Fibroblast of the conjunctiva (primary cell): ENCODE results near the gene TBX21.
"Not testable (repeated sequence)": the region's sequence is repeated elsewhere in the genome, so short reads cannot be mapped to it uniquely, and the experiment has no call there.

Source experiments
- DNase-seq: peaks from one replicate; pipeline ENCODE4 v3.0.0-alpha.2; 2010; ENCODE audit warnings: low read depth

The TBX21 gene

DNA sequence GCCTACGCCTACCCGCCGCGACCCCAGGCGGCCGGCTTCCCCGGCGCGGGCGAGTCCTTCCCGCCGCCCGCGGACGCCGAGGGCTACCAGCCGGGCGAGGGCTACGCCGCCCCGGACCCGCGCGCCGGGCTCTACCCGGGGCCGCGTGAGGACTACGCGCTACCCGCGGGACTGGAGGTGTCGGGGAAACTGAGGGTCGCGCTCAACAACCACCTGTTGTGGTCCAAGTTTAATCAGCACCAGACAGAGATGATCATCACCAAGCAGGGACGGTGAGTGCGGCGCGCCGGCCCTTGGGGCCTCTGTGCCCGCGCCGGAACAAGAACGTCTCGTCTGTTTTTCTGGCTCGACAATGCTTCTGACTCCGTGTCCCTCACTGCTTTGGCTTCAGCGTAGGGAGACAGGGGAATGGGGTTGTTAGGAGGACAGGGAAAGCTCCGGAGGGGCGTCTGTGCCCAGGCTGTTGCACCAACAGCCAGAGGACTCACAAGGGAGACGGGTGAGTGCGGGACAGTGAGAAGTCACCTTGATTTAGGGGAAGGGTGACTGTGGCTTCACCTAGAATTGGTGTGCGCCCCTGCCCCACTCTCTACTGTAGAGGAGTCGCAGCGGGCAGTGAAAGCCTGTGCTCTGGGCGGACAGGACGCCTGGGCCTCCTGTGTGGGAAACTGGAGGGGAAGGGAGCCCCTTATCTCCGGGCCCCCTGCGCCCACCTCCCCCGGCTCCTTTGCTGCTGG lies 806 bp downstream of the TBX21 start:
- no peak for DNase-seq

DNA sequence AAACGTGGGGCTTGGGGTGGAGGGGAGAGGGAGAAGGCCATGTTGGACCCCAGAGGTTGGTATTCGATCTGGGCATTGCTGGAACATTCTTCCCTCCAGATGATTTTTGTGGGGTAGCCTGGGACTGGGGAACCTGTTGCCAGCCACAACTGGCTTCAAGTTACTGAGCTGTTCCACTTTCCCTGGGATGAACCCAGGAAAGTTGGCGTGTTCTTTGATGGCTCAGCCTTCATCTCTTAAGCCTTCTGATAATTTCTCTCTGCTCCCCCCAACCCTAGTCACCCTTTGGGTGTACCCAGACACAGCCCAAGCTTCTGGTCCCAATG lies 2.1 kb downstream of the TBX21 start:
- DNase-seq: no peak

DNA sequence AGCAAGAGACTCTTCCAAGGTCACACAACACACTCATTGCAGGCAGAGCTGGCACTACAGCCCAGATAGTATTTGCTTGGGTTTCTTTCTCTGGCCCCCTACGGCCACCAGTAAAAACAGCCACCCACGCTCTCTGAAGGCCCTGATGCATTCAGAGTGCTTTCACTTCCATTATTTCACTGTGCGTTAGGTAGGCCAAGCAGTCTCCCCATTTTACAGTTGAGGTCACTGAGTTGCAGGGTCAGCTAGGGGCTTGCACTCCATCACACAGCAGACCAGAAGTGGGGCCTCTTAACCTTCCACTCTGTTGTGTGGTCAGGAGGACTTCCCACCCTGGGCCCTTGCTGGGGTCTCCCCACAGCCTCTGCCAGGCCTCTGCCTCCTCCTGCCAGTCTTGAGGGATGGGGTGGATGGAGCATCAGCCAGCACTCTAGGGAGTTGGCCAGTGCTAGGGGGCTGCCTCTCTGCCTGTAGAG lies 2.5 kb downstream of the TBX21 start:
- DNase-seq: no peak

- DNase-seq: no peak
Measured at GRCh38 chr17:47736501-47737495, 3.8 kb downstream of the TBX21 start.

DNA sequence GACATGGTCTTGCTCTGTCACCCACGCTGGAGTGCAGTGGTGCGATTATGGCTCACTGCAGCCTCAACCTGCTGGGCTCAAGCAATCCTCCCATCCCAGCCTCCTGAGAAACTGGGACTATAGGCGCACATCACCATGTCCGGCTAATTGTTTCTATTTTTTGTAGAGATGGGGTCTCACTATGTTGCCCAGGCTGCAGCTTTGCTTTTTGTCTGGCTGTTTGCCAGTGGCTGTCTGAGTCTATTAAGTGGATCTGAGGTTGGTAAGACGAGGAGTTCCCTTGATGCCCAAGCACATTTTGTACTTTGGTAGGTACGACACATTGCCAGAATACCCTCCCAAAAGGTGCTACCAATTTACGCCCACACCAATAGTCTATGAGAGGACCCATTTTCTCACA lies 5.1 kb downstream of the TBX21 start:
- no peak for DNase-seq

DNA sequence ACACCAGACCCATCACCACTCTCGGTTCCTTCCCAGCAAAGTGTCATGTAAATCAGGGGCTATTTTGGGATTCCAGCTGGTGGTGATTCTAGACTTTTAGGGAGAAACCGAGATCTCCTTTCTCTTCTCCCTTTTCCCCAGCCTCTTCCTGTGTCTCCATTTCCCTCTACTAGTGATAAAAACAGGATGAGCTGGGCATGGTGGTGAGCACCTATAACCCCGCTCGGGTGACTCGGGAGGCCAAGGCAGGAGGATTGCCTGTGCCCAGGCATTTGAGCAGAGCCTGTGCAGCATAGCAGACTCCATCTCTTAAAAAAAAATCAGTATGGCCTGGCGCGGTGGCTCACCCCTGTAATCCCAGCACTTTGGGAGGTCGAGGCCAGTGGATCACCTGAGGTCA lies 6.1 kb downstream of the TBX21 start:
- DNase-seq: no peak

GRCh38 chr17:47739945-47740344 lies 6.9 kb downstream of the TBX21 start:
- DNase-seq: not testable (repeated sequence)

GRCh38 chr17:47741109-47741792 lies 8.2 kb downstream of the TBX21 start:
- DNase-seq: no peak

DNA sequence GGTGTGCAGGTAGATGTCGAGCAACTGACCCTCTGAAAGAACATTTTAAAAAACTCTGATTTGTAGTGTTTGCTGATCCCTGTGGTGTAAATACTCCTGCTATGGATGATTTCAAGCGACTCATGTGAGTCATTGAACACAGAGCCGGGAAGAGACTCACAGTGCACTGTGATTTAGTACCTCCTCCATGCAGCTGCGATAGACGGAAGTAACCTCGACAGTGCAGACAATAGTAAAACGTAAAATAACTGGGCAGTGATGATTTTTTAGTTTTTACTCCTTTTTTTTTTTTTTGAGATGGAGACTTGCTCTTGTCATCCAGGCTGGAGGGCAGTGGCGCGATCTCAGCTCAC lies 8.7 kb downstream of the TBX21 start:
- no peak for DNase-seq

- DNase-seq: no peak
Measured at GRCh38 chr17:47742319-47743181, 9.5 kb downstream of the TBX21 start.

- no peak for DNase-seq
Measured at GRCh38 chr17:47744168-47745036, 11.4 kb downstream of the TBX21 start.

DNA sequence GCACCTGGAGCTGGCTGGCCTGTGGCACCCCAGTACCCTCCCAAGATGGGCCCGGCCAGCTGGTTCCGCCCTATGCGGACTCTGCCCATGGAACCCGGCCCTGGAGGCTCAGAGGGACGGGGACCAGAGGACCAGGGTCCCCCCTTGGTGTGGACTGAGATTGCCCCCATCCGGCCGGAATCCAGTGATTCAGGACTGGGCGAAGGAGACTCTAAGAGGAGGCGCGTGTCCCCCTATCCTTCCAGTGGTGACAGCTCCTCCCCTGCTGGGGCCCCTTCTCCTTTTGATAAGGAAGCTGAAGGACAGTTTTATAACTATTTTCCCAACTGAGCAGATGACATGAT lies 12.0 kb downstream of the TBX21 start:
- DNase-seq: no peak

DNA sequence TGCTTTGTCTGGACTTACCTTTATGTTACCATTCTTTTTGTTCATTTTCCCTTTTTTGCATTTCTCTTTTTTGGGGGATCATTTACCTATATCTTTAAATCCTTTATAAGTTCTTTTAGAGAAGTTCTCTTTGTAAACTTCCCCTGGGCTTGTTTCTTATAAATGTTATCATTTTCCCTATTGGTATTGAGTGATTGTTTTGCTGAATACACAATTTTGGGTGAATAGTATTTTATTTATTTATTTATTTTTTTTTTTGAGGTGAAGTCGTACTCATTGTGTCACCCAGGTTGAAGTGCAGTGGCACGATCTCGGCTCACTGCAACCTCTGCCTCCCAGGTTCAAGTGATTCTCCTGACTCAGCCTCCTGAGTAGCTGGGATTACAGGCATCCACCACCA lies 18.4 kb downstream of the TBX21 start:
- no peak for DNase-seq

DNA sequence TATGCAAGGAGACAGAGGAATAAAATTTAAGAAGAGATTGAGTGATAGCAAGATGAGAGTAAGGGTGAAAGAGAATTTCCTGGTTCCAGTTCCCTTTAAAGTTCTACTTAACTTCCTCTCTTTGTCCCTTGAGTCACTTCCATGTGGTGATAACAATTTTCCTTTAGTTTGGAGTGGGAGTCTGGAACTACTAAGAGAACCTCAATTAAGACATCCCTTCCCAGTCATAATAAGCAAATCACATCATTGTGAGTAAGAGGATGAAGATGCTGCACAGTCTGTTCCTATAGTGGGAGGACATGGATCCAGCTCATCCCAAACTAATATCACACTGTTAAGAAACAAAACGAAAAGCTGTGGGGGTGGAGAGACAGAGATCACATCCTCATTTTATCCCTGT lies 24.4 kb downstream of the TBX21 start:
- no peak for DNase-seq

DNA sequence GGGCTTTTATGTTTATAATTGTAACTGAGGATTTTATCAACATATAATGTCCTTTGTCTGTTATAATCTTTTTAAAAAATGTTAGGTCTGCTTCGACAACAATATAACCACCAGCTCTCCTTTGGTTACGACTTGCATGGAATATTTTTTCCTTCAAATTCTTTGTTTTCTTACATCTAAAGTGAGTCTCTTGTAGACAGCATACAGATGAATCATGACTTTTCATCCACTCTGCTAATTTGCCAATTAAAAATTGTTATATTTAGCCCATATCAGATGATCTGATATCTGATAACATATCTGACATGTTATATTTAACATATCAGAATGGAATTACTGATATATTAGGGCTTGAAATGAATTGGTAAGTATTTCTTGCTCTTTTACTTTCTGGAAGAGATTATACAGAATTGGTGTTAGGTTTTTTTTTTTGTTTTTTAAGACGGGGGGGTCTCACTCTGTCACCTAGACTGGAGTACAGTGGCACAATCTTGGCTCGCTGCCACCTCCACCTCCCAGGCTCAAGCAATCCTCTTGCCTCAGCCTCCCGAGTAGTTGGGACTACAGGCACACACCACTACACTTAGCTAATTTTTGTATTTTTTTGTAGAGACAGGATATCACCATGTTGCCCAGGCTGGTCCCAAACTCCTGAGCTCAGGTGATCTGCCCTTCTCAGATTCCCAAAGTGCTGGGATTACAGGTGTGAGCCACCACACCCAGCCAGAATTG lies 27.5 kb downstream of the TBX21 start:
- no peak for DNase-seq

GRCh38 chr17:47762728-47763127 lies 29.7 kb downstream of the TBX21 start:
- DNase-seq: no peak

GRCh38 chr17:47763913-47764582 lies 31.0 kb downstream of the TBX21 start:
- no peak for DNase-seq

DNA sequence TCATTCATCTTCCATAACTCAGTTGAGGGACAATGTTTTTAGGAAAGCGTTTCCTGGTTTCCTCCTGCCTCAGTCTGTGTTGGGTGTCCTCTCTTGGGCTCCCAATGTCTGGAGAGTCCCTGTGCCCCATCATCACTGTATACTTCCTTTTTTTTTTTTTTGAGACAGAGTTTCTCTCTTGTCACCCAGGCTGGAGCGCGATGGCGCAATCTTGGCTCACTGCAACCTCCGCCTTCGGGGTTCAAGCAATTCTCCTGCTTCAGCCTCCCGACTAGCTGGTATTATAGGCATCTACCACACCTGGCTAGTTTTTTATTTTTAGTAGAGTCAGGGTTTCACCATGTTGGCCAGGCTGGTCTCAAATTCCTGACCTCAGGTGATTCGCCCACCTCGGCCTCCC lies 40.6 kb downstream of the TBX21 start:
- DNase-seq: not testable (repeated sequence)

GRCh38 chr17:47774331-47774730 lies 41.3 kb downstream of the TBX21 start:
- DNase-seq: no peak
